WTC11 (cell line): ENCODE data around the gene RCL1. TPM values are rescaled to one million over a fixed set of nuclear protein-coding genes. Genes with fewer than 3 reads are reported as not detected.

Source experiments
- ATAC-seq: fragments of 200-7000 bp; cut with Tn5 transposase; 2 replicates; pipeline ENCODE4 v1.10.0; 2021; ENCODE audit warnings: mild to moderate bottlenecking, moderate library complexity
- CTCF ChIA-PET: fragments of 300-600 bp; sonication (Branson Sonifier 250); formaldehyde crosslinking; loops from one replicate; lab custom pipeline; 2021; ENCODE audit warnings: antibody characterized with exemption; lab: Charles Lee
- POLR2A ChIA-PET: fragments of 350-600 bp; sonication (Branson Sonifier 250); formaldehyde crosslinking; loops from one replicate; lab custom pipeline; 2021; ENCODE audit warnings: antibody characterized with exemption; lab: Charles Lee
- DNase-seq: peaks from one replicate; pipeline ENCODE4 v3.0.0; 2021; ENCODE audit warnings: low spot score
- H3K27ac Mint-ChIP-seq: 2 replicates; pipeline ENCODE4 v1.8.0; 2021; ENCODE audit warnings: mixed read lengths
- H3K27me3 Mint-ChIP-seq: 2 replicates; pipeline ENCODE4 v1.8.0; 2021; ENCODE audit warnings: low read depth, mild to moderate bottlenecking, moderate library complexity, mixed read lengths
- H3K36me3 Mint-ChIP-seq: 2 replicates; pipeline ENCODE4 v1.8.0; 2021; ENCODE audit warnings: mixed read lengths
- H3K4me1 Mint-ChIP-seq: 2 replicates; pipeline ENCODE4 v1.8.0; 2022; ENCODE audit warnings: mixed read lengths
- H3K4me3 Mint-ChIP-seq: 2 replicates; pipeline ENCODE4 v1.8.0; 2021; ENCODE audit warnings: mild to moderate bottlenecking, moderate library complexity, mixed read lengths
- H3K9me3 Mint-ChIP-seq: 2 replicates; pipeline ENCODE4 v1.8.0; 2021; ENCODE audit warnings: mixed read lengths
- CBFB ChIP-seq: sonication (generic); formaldehyde crosslinking; IDR thresholded peaks from 2 replicates; pipeline ENCODE4 v1.8.1; 2022; ENCODE audit warnings: mild to moderate bottlenecking, low read depth, missing genetic modification reagents
- EMX1 ChIP-seq: fragments of 250-450 bp; sonication (Bioruptor Pico); IDR thresholded peaks from 2 replicates; pipeline ENCODE4 v1.8.0; 2021; ENCODE audit warnings: mild to moderate bottlenecking
- ETV6 ChIP-seq: sonication (generic); formaldehyde crosslinking; IDR thresholded peaks from 2 replicates; pipeline ENCODE4 v1.8.1; 2022; ENCODE audit warnings: mild to moderate bottlenecking, missing genetic modification reagents
- GTF2I ChIP-seq: fragments of 250-450 bp; sonication (Bioruptor Pico); conservative IDR thresholded peaks from 2 replicates; pipeline ENCODE4 v1.4.0; 2021; ENCODE audit warnings: mild to moderate bottlenecking
- JAZF1 ChIP-seq: fragments of 250-450 bp; sonication (Bioruptor Pico); IDR thresholded peaks from 2 replicates; pipeline ENCODE4 v1.9.0; 2021; ENCODE audit warnings: moderate library complexity, mild to moderate bottlenecking, inconsistent platforms
- NFE2L1 ChIP-seq: sonication (generic); formaldehyde crosslinking; IDR thresholded peaks from 2 replicates; pipeline ENCODE4 v1.8.1; 2023; ENCODE audit warnings: missing genetic modification reagents
- NR3C1 ChIP-seq: sonication (generic); formaldehyde crosslinking; conservative IDR thresholded peaks from 2 replicates; pipeline ENCODE4 v1.8.1; 2023; ENCODE audit warnings: low read depth, mild to moderate bottlenecking, missing genetic modification reagents
- SMAD4 ChIP-seq: sonication (generic); formaldehyde crosslinking; IDR thresholded peaks from 2 replicates; pipeline ENCODE4 v1.8.0; 2022; ENCODE audit warnings: mild to moderate bottlenecking, missing genetic modification reagents
- TP53 ChIP-seq: sonication (generic); formaldehyde crosslinking; IDR thresholded peaks from 2 replicates; pipeline ENCODE4 v1.8.1; 2023; ENCODE audit warnings: mild to moderate bottlenecking, missing genetic modification reagents
- ZNF317 ChIP-seq: sonication (generic); formaldehyde crosslinking; IDR thresholded peaks from 2 replicates; pipeline ENCODE4 v1.8.1; 2023; ENCODE audit warnings: low read depth, mild to moderate bottlenecking, moderate library complexity, missing genetic modification reagents, borderline replicate concordance
- ZNF423 ChIP-seq: fragments of 250-450 bp; sonication (Bioruptor Pico); IDR thresholded peaks from 2 replicates; pipeline ENCODE4 v2.1.2; 2022; ENCODE audit warnings: mild to moderate bottlenecking, moderate library complexity
- total RNA-seq: library from RNA; stranded (reverse); gene quantifications from 3 replicates; pipeline ENCODE4 v1.2.3, GENCODE V29; 2021
- TF ChIP-seq, protein P1 (sequence below): sonication (generic); formaldehyde crosslinking; IDR thresholded peaks from 2 replicates; pipeline ENCODE4 v1.8.1; 2022; ENCODE audit warnings: mild to moderate bottlenecking, moderate library complexity, missing genetic modification reagents
- TF ChIP-seq, protein P2 (sequence below): fragments of 250-450 bp; sonication (Bioruptor Pico); IDR thresholded peaks from 2 replicates; pipeline ENCODE4 v2.1.2; 2022; ENCODE audit warnings: mild to moderate bottlenecking, moderate library complexity
- TF ChIP-seq, protein P3 (sequence below): sonication (generic); formaldehyde crosslinking; conservative IDR thresholded peaks from 2 replicates; pipeline ENCODE4 v1.8.1; 2022; ENCODE audit warnings: mild to moderate bottlenecking, missing genetic modification reagents
- TF ChIP-seq, protein P4 (sequence below): sonication (generic); formaldehyde crosslinking; IDR thresholded peaks from 2 replicates; pipeline ENCODE4 v1.8.0; 2023; ENCODE audit warnings: missing genetic modification reagents, mild to moderate bottlenecking, borderline replicate concordance
- TF ChIP-seq, protein P5 (sequence below): fragments of 250-450 bp; sonication (Bioruptor Pico); IDR thresholded peaks from 2 replicates; pipeline ENCODE4 v1.9.0; 2021; ENCODE audit warnings: mild to moderate bottlenecking
- TF ChIP-seq, protein P6 (sequence below): sonication (generic); formaldehyde crosslinking; IDR thresholded peaks from 2 replicates; pipeline ENCODE4 v1.8.1; 2023; ENCODE audit warnings: mild to moderate bottlenecking, missing genetic modification reagents, borderline replicate concordance
- TF ChIP-seq, protein P7 (sequence below): fragments of 250-450 bp; sonication (Bioruptor Pico); IDR thresholded peaks from 2 replicates; pipeline ENCODE4 v1.9.0; 2021; ENCODE audit warnings: moderate library complexity, mild to moderate bottlenecking, inconsistent platforms, borderline replicate concordance
- TF ChIP-seq, protein P8 (sequence below): sonication (generic); formaldehyde crosslinking; IDR thresholded peaks from 2 replicates; pipeline ENCODE4 v1.8.0; 2023; ENCODE audit warnings: missing genetic modification reagents

RCL1 gene
- total RNA-seq, 1 experiment from 2014 or later, result 27.2 TPM

DNA sequence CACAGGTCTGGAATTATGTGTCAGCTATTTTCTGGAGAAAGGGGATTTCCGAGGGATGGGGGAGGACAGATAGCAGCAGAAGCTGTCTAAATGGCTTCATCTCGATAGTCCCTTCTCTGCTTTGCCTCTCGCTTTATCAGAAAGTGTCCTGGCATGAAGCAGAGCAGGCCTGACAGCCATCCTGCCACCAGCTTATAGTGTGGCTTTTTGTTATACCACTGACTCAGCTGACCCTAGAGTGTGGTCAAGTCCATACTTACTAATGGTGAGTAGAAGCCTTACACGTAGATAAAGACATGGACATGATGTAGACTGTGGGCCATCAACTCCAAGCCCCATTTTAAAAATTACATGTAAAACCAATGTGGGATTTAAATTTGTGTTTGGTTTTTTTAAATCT, 50.0 kb downstream of the RCL1 start (continued):
- TF ChIP-seq, protein P1, sequence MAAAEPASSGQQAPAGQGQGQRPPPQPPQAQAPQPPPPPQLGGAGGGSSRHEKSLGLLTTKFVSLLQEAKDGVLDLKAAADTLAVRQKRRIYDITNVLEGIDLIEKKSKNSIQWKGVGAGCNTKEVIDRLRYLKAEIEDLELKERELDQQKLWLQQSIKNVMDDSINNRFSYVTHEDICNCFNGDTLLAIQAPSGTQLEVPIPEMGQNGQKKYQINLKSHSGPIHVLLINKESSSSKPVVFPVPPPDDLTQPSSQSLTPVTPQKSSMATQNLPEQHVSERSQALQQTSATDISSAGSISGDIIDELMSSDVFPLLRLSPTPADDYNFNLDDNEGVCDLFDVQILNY (CRISPR knock-in tag), result no peak
- TF ChIP-seq, protein P2, sequence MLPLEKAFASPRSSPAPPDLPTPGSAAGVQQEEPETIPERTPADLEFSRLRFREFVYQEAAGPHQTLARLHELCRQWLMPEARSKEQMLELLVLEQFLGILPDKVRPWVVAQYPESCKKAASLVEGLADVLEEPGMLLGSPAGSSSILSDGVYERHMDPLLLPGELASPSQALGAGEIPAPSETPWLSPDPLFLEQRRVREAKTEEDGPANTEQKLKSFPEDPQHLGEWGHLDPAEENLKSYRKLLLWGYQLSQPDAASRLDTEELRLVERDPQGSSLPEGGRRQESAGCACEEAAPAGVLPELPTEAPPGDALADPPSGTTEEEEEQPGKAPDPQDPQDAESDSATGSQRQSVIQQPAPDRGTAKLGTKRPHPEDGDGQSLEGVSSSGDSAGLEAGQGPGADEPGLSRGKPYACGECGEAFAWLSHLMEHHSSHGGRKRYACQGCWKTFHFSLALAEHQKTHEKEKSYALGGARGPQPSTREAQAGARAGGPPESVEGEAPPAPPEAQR (CRISPR knock-in tag), result no peak

DNA sequence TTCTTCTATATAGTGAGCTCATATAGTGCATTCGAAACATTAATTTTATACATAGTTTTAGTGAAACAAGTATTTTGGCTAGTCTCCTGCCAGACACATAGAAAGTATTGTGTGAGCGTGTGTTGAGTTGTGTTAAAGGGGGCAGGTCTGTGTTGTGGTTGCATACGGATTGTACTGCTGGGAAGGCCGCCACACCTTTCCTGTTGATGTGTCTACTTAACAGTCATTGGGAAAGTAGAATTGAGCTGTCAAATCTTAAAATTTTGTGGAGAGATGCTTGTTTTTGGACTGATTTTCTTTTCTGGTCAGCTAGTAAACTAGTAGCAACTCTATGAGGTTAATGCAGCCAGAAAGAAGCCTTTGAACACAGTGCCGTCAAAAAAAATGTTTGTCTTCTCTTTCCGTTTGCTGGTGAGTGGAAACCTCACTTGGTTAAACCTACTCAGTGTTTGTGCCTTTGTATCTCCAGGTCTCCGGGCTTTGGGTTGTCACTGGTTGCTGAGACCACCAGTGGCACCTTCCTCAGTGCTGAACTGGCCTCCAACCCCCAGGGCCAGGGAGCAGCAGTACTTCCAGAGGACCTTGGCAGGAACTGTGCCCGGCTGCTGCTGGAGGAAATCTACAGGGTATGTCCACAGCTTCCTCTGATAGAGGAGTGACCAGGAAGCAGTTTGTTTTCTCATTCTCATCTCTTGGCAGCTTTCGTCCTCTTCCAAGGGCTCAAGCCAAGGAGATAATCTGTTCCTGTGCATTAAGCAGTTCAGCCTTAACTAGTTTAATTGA, 51.5 kb downstream of the RCL1 start:
- no peak overlapping the region for H3K27ac Mint-ChIP-seq
- CTCF ChIA-PET, result no interaction called here
- peaks cover 20% of the 10 kb centered on the region for H3K36me3 Mint-ChIP-seq
- POLR2A ChIA-PET, result no interaction called here
- H3K9me3 Mint-ChIP-seq, result no peaks in the 10 kb centered on the region
- H3K27me3 Mint-ChIP-seq, result no peaks in the 10 kb centered on the region
- DNase-seq, result no peak
- H3K4me3 Mint-ChIP-seq, result no peak overlapping the region
- no peak for ATAC-seq
- no peaks in the 10 kb centered on the region for H3K4me1 Mint-ChIP-seq
- TF ChIP-seq JAZF1 (CRISPR knock-in tag) (no peak), EMX1 (no peak), ZNF423 (CRISPR knock-in tag) (no peak), NR3C1 (CRISPR knock-in tag) (no peak), SMAD4 (CRISPR knock-in tag) (no peak), CBFB (CRISPR knock-in tag) (no peak), GTF2I (CRISPR knock-in tag) (no peak), NFE2L1 (CRISPR knock-in tag) (no peak), TP53 (CRISPR knock-in tag) (no peak), ZNF317 (CRISPR knock-in tag) (no peak), ETV6 (CRISPR knock-in tag) (no peak)
- TF ChIP-seq, protein P3, sequence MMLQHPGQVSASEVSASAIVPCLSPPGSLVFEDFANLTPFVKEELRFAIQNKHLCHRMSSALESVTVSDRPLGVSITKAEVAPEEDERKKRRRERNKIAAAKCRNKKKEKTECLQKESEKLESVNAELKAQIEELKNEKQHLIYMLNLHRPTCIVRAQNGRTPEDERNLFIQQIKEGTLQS (CRISPR knock-in tag), result no peak
- TF ChIP-seq, protein P4, sequence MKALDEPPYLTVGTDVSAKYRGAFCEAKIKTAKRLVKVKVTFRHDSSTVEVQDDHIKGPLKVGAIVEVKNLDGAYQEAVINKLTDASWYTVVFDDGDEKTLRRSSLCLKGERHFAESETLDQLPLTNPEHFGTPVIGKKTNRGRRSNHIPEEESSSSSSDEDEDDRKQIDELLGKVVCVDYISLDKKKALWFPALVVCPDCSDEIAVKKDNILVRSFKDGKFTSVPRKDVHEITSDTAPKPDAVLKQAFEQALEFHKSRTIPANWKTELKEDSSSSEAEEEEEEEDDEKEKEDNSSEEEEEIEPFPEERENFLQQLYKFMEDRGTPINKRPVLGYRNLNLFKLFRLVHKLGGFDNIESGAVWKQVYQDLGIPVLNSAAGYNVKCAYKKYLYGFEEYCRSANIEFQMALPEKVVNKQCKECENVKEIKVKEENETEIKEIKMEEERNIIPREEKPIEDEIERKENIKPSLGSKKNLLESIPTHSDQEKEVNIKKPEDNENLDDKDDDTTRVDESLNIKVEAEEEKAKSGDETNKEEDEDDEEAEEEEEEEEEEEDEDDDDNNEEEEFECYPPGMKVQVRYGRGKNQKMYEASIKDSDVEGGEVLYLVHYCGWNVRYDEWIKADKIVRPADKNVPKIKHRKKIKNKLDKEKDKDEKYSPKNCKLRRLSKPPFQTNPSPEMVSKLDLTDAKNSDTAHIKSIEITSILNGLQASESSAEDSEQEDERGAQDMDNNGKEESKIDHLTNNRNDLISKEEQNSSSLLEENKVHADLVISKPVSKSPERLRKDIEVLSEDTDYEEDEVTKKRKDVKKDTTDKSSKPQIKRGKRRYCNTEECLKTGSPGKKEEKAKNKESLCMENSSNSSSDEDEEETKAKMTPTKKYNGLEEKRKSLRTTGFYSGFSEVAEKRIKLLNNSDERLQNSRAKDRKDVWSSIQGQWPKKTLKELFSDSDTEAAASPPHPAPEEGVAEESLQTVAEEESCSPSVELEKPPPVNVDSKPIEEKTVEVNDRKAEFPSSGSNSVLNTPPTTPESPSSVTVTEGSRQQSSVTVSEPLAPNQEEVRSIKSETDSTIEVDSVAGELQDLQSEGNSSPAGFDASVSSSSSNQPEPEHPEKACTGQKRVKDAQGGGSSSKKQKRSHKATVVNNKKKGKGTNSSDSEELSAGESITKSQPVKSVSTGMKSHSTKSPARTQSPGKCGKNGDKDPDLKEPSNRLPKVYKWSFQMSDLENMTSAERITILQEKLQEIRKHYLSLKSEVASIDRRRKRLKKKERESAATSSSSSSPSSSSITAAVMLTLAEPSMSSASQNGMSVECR (CRISPR knock-in tag), result no peak
- TF ChIP-seq, protein P5, sequence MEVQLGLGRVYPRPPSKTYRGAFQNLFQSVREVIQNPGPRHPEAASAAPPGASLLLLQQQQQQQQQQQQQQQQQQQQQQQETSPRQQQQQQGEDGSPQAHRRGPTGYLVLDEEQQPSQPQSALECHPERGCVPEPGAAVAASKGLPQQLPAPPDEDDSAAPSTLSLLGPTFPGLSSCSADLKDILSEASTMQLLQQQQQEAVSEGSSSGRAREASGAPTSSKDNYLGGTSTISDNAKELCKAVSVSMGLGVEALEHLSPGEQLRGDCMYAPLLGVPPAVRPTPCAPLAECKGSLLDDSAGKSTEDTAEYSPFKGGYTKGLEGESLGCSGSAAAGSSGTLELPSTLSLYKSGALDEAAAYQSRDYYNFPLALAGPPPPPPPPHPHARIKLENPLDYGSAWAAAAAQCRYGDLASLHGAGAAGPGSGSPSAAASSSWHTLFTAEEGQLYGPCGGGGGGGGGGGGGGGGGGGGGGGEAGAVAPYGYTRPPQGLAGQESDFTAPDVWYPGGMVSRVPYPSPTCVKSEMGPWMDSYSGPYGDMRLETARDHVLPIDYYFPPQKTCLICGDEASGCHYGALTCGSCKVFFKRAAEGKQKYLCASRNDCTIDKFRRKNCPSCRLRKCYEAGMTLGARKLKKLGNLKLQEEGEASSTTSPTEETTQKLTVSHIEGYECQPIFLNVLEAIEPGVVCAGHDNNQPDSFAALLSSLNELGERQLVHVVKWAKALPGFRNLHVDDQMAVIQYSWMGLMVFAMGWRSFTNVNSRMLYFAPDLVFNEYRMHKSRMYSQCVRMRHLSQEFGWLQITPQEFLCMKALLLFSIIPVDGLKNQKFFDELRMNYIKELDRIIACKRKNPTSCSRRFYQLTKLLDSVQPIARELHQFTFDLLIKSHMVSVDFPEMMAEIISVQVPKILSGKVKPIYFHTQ, result no peak
- TF ChIP-seq, protein P6, sequence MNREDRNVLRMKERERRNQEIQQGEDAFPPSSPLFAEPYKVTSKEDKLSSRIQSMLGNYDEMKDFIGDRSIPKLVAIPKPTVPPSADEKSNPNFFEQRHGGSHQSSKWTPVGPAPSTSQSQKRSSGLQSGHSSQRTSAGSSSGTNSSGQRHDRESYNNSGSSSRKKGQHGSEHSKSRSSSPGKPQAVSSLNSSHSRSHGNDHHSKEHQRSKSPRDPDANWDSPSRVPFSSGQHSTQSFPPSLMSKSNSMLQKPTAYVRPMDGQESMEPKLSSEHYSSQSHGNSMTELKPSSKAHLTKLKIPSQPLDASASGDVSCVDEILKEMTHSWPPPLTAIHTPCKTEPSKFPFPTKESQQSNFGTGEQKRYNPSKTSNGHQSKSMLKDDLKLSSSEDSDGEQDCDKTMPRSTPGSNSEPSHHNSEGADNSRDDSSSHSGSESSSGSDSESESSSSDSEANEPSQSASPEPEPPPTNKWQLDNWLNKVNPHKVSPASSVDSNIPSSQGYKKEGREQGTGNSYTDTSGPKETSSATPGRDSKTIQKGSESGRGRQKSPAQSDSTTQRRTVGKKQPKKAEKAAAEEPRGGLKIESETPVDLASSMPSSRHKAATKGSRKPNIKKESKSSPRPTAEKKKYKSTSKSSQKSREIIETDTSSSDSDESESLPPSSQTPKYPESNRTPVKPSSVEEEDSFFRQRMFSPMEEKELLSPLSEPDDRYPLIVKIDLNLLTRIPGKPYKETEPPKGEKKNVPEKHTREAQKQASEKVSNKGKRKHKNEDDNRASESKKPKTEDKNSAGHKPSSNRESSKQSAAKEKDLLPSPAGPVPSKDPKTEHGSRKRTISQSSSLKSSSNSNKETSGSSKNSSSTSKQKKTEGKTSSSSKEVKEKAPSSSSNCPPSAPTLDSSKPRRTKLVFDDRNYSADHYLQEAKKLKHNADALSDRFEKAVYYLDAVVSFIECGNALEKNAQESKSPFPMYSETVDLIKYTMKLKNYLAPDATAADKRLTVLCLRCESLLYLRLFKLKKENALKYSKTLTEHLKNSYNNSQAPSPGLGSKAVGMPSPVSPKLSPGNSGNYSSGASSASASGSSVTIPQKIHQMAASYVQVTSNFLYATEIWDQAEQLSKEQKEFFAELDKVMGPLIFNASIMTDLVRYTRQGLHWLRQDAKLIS (CRISPR knock-in tag), result no peak
- TF ChIP-seq, protein P7, sequence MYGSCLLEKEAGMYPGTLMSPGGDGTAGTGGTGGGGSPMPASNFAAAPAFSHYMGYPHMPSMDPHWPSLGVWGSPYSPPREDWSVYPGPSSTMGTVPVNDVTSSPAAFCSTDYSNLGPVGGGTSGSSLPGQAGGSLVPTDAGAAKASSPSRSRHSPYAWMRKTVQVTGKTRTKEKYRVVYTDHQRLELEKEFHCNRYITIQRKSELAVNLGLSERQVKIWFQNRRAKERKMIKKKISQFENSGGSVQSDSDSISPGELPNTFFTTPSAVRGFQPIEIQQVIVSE (CRISPR knock-in tag), result no peak
- TF ChIP-seq, protein P8, sequence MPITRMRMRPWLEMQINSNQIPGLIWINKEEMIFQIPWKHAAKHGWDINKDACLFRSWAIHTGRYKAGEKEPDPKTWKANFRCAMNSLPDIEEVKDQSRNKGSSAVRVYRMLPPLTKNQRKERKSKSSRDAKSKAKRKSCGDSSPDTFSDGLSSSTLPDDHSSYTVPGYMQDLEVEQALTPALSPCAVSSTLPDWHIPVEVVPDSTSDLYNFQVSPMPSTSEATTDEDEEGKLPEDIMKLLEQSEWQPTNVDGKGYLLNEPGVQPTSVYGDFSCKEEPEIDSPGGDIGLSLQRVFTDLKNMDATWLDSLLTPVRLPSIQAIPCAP, result no peak
- TF ChIP-seq, all 79 proteins: peak for 0
